Heart left ventricle (tissue), 13 donors: ENCODE measurements around the gene PFDN4.

Experiments used
- CTCF ChIP-seq, 12 donors: fragments of 200-600 bp; sonication (generic) in 4 of 12; IDR thresholded peaks; one replicate each; pipeline versions ENCODE4 v1.5.0 to v1.8.0; 2018 to 2022; ENCODE audit warnings: antibody characterized with exemption in 12 of 12, mild to moderate bottlenecking in 5 of 12
- POLR2A ChIP-seq, 2 donors: fragments of 450-650 bp; IDR thresholded peaks; one replicate each; pipeline ENCODE4 v1.6.1; 2017; ENCODE audit warnings: antibody characterized with exemption in 2 of 2, mild to moderate bottlenecking in 2 of 2, moderate library complexity in 2 of 2
- donor health status: ischemic (EF 13 %, LVEDD 7.1; RV severe dilation, severe dysfunction).
- donor health status: DM: no; HTN: yes; CAD: no.
- donor health status: DM: no; HTN: no; CAD: no.
- donor health status: ischemic (EF 25% LVEDD 6.9; RV normal size, moderate dysfunction).
- donor health status: ischemic (EF 25% LVEDD 5.7; RV mildly dilated, moderate dysfunction).
- donor health status: ischemic (EF 35%, LVEDD 5.7; RV mildly dilated, moderate dysfunction).
- donor health status: nonischemic (EF 11% LVEDD 7.7; RV severe dilation, severe dysfunction).
- donor health status: DM: yes; HTN: yes; CAD: no.
- donor health status: PGD.
- donor health status: ischemic (EF 29% LVEDD 5.4; RV normal size, mild dysfunction).
- donor health status: nonischemic (EF 23%, LVEDD 6.1; RV moderate dilation, normal function).

DNA sequence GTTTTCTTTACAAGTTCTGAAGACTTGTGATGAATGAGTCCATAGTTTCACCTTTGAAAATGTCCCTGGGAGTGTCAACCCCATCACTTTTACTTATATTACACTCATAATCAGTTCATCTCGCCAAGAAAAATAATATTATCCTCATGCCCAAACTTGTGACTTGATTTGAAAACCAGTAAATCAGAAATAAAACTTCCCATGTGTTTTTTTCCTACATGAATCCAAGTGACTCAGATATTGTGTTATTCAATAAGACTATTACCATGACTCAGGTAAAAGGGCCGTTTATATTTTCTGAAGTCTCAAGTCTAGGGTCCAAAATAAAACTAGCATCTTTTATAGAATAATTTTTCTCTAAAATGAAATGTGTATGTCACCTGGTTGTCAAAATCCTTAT lies 18.3 kb upstream of the PFDN4 start:
- TF ChIP-seq CTCF (IDR thresholded peaks at IDR 0.05) (no peak), POLR2A (IDR thresholded peaks at IDR 0.05) (no peak)
